HUES48 (cell line): ENCODE data around the gene TMEM30B.
"Not testable (repeated sequence)": the region's sequence is repeated elsewhere in the genome, so short reads cannot be mapped to it uniquely, and the experiment has no call there.

Experiments
- H3K27ac ChIP-seq: one replicate; pipeline ENCODE4 v1.7.0; 2013; ENCODE audit warnings: low read depth, low read length, inconsistent platforms
- H3K27me3 ChIP-seq: 2 replicates; pipeline ENCODE4 v1.6.1; 2013; ENCODE audit warnings: mild to moderate bottlenecking, low read length; ENCODE audit not compliant: control insufficient read depth, insufficient read depth
- H3K36me3 ChIP-seq: 2 replicates; pipeline ENCODE4 v1.6.1; 2013; ENCODE audit warnings: low read length; ENCODE audit not compliant: control insufficient read depth, insufficient read depth
- H3K4me1 ChIP-seq: 2 replicates; pipeline ENCODE4 v1.6.1; 2013; ENCODE audit warnings: mild to moderate bottlenecking, low read length; ENCODE audit not compliant: control insufficient read depth, insufficient read depth
- H3K4me3 ChIP-seq: 2 replicates; pipeline ENCODE4 v1.5.1; 2013; ENCODE audit warnings: mild to moderate bottlenecking, low read depth, low read length
- H3K9ac ChIP-seq: 2 replicates; pipeline ENCODE4 v1.6.1; 2013; ENCODE audit warnings: mild to moderate bottlenecking, low read depth, low read length, moderate library complexity
- H3K9me3 ChIP-seq: 2 replicates; pipeline ENCODE4 v1.6.1; 2013; ENCODE audit warnings: low read length; ENCODE audit not compliant: control insufficient read depth, insufficient read depth

TMEM30B gene

GRCh38 chr14:61254808-61255526 lies 26.2 kb downstream of the TMEM30B start:
- Histone ChIP-seq H3K9me3 (no peaks in the 10 kb centered on the region), H3K27me3 (peaks cover 33% of the 10 kb centered on the region), H3K4me1 (peaks cover 18% of the 10 kb centered on the region), H3K9ac (no peak overlapping the region), H3K4me3 (peak overlapping the region; percentile 6; the same call in 1 of the 2 replicates), H3K36me3 (no peaks in the 10 kb centered on the region), H3K27ac (peak overlapping the region; percentile 80)

GRCh38 chr14:61253064-61253738 lies 27.9 kb downstream of the TMEM30B start:
- peaks cover 33% of the 10 kb centered on the region for H3K27me3 ChIP-seq

DNA sequence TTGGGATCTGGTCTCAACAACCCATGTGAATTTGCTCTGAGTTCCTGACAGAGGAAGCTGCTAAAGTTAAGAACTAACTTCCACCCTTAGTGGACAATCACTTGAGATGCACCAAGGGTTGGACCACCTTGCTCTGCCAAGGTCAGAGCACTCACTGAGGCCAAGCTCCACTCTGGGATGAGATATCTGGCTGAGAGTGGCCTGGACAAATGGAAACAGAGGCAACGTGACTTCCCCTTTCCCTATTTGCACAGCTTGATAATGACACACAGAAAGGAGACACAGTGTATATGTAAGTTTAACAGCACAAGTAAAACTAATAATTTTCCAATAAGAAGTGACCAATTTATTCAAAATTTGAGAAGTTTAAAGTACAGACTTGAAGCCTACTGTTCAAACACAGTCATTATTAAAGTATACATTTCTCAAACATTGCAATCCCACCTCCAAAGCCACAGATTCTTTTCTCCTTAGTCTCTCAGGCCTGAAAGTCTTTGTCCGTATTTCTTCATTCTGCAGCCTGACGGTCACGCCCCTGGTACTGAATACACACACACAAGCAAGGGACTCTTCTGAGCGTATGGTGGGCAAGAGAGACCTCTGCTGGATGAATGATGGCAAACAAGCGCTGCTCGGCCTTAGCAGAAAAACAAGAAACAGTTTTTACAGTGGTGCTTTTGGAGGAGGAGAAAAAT lies 28.6 kb downstream of the TMEM30B start:
- Histone ChIP-seq H3K9me3 (no peaks in the 10 kb centered on the region), H3K9ac (no peak overlapping the region), H3K27me3 (peaks cover 33% of the 10 kb centered on the region), H3K36me3 (no peaks in the 10 kb centered on the region), H3K27ac (no peak overlapping the region), H3K4me3 (no peak overlapping the region), H3K4me1 (peaks cover 18% of the 10 kb centered on the region)

More at GRCh38 chr14:61253064-61253738, 27.9 kb downstream of the TMEM30B start:
- Histone ChIP-seq H3K9ac (no peak overlapping the region), H3K4me3 (no peak overlapping the region), H3K27ac (no peak overlapping the region), H3K9me3 (no peaks in the 10 kb centered on the region), H3K36me3 (no peaks in the 10 kb centered on the region), H3K4me1 (peaks cover 18% of the 10 kb centered on the region)

DNA sequence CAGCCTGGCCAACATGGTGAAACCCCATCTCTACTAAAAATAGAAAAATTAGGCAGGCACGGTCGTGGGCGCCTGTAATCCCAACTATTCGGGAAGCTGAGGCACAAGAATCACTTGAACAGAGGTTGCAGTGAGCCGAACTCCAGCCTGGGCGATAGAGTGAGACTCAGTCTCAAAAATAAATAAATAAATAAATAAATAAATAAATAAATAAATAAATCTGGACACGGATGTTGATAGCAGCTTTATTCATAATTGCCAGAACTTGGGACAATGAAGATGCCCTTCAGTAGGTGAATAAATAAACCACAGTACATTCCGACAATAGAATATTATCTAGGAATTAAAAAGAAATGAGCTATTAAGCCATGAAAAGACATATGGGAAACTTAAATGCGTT lies 31.1 kb downstream of the TMEM30B start:
- no peak overlapping the region for H3K27ac ChIP-seq
- peaks cover 14% of the 10 kb centered on the region for H3K27me3 ChIP-seq

GRCh38 chr14:61247935-61248334 lies 33.2 kb downstream of the TMEM30B start:
- Histone ChIP-seq H3K4me3 (no peak overlapping the region), H3K36me3 (no peaks in the 10 kb centered on the region), H3K9ac (no peak overlapping the region), H3K27me3 (no peaks in the 10 kb centered on the region), H3K9me3 (no peaks in the 10 kb centered on the region), H3K4me1 (peaks cover 19% of the 10 kb centered on the region), H3K27ac (no peak overlapping the region)

More for the DNA sequence above, 31.1 kb downstream of the TMEM30B start:
- Histone ChIP-seq H3K4me1 (peaks cover 15% of the 10 kb centered on the region), H3K36me3 (no peaks in the 10 kb centered on the region), H3K4me3 (no peak overlapping the region), H3K9ac (no peak overlapping the region), H3K9me3 (no peaks in the 10 kb centered on the region)

DNA sequence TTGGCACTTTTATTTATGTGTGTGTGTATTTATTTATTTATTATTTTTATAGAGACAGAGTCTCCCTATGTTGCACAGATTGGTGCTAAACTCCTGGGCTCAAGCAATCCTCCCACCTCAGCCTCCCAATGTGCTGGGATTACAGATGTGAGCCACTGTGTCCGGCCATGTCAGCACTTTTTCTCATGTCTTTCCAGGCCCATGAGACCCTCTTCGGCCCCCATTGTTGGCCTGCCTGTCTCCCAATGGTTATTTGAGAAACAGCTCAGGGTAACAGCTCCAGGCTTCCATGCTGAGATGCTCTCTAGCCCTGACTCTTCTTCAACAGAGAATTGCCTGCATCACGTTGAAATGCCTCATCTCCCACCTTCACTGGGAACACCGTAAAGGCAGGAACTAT lies 34.4 kb downstream of the TMEM30B start:
- H3K27me3 ChIP-seq: no peaks in the 10 kb centered on the region
- no peak overlapping the region for H3K9ac ChIP-seq
- H3K27ac ChIP-seq: no peak overlapping the region
- H3K4me1 ChIP-seq: peaks cover 14% of the 10 kb centered on the region; the same call in 1 of the 2 replicates
- H3K9me3 ChIP-seq: no peaks in the 10 kb centered on the region
- no peak overlapping the region for H3K4me3 ChIP-seq
- H3K36me3 ChIP-seq: no peaks in the 10 kb centered on the region

DNA sequence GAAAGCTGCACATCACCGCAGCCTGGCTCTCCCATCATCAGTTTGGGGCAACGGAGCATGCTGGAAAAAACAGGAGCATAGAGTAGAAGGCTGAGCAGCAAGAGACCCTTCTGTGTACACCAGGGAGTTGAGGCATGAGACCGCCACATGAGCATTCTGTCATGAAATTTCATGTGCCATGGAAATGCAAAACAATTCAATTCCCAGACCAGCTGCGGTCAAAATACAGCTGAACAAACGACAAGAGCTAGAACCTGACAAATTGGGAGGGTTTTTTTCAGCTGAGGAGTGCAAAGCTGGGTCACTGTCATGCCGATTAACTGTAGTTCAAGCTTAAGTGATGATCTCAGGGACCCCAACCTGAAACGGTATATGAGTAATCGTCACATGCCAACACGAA lies 37.1 kb downstream of the TMEM30B start:
- Histone ChIP-seq H3K27me3 (no peaks in the 10 kb centered on the region), H3K9ac (no peak overlapping the region), H3K9me3 (peaks cover 16% of the 10 kb centered on the region), H3K27ac (no peak overlapping the region), H3K4me3 (no peak overlapping the region), H3K4me1 (peaks cover 27% of the 10 kb centered on the region), H3K36me3 (no peaks in the 10 kb centered on the region)

GRCh38 chr14:61240206-61240605 lies 40.9 kb downstream of the TMEM30B start:
- H3K27ac ChIP-seq: no peak overlapping the region
- no peak overlapping the region for H3K4me3 ChIP-seq
- peaks cover 51% of the 10 kb centered on the region for H3K4me1 ChIP-seq
- H3K9ac ChIP-seq: no peak overlapping the region
- H3K27me3 ChIP-seq: no peaks in the 10 kb centered on the region
- H3K9me3 ChIP-seq: peaks cover 16% of the 10 kb centered on the region
- no peaks in the 10 kb centered on the region for H3K36me3 ChIP-seq

DNA sequence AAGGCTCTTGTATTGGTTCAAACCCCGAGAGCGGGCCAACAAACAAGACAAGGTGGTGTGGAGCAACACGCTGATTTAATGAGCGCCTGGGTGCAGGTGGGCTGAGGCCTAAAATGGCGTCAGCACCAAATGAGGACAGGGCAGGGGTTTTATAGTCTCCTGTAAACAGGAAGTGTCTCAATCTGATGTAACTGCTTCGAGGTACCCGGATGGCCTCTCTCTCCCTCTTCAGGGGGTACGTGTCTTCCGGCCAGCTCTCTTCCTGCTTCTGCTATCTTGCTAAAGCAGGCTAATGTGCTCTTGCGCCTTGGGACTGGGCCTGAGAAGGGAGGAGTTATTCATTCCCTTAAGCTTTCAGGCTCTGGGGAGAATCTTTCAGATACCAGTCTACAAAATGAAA lies 41.9 kb downstream of the TMEM30B start:
- H3K27me3 ChIP-seq, H3K36me3 ChIP-seq, H3K4me3 ChIP-seq, H3K9ac ChIP-seq: not testable (repeated sequence)
- Histone ChIP-seq H3K27ac (peak overlapping the region; percentile 84), H3K9me3 (peaks cover 16% of the 10 kb centered on the region), H3K4me1 (peaks cover 42% of the 10 kb centered on the region)

- H3K27ac ChIP-seq: peak overlapping the region; percentile 84
- H3K4me1 ChIP-seq: peaks cover 36% of the 10 kb centered on the region
- H3K9ac ChIP-seq: no peak overlapping the region
- peaks cover 16% of the 10 kb centered on the region for H3K9me3 ChIP-seq
- H3K36me3 ChIP-seq: no peaks in the 10 kb centered on the region
- H3K27me3 ChIP-seq: no peaks in the 10 kb centered on the region
- H3K4me3 ChIP-seq: no peak overlapping the region
These were observed 42.4 kb downstream of the TMEM30B start for GRCh38 chr14:61238611-61239245.
